MM.1S (cell line): Measurements from ENCODE around the gene SLC12A7.

Source experiments
- DNase-seq: peaks from one replicate; pipeline ENCODE4 v3.0.0-alpha.2; 2015
- H2AFZ ChIP-seq: fragments of 300-600 bp; sonication (generic); 2 replicates; pipeline ENCODE4 v1.6.0; 2016; ENCODE audit warnings: antibody characterized with exemption, low read length
- H3F3A ChIP-seq: fragments of 300-600 bp; sonication (generic); 2 replicates; pipeline ENCODE4 v1.6.1; 2016; ENCODE audit warnings: mild to moderate bottlenecking, antibody characterized with exemption, low read length, moderate library complexity, mixed read lengths; ENCODE audit not compliant: insufficient read depth
- H3K27ac ChIP-seq: fragments of 300-600 bp; sonication (generic); 2 replicates; pipeline ENCODE4 v1.5.1; 2016; ENCODE audit warnings: mild to moderate bottlenecking, low read length
- H3K27me3 ChIP-seq: fragments of 300-600 bp; sonication (generic); replicated peaks from 2 replicates; pipeline ENCODE4 v1.6.0; 2016; ENCODE audit warnings: low read length; ENCODE audit not compliant: insufficient read depth
- H3K36me3 ChIP-seq: fragments of 300-600 bp; sonication (generic); replicated peaks from 2 replicates; pipeline ENCODE4 v1.6.1; 2016; ENCODE audit warnings: mild to moderate bottlenecking, low read length, mixed read lengths; ENCODE audit not compliant: insufficient read depth
- H3K4me1 ChIP-seq: fragments of 300-600 bp; sonication (generic); 2 replicates; pipeline ENCODE4 v1.6.1; 2016; ENCODE audit warnings: low read length, mixed read lengths
- H3K4me2 ChIP-seq: fragments of 300-600 bp; sonication (generic); 2 replicates; pipeline ENCODE4 v1.6.0; 2016; ENCODE audit warnings: low read depth, low read length
- H3K4me3 ChIP-seq: fragments of 300-600 bp; sonication (generic); 2 replicates; pipeline ENCODE4 v1.5.1; 2016; ENCODE audit warnings: low read length, mixed read lengths
- H3K79me2 ChIP-seq: fragments of 300-600 bp; sonication (generic); 2 replicates; pipeline ENCODE4 v1.6.1; 2016; ENCODE audit warnings: mixed run types, low read length, mixed read lengths
- H3K9ac ChIP-seq: fragments of 300-600 bp; sonication (generic); 2 replicates; pipeline ENCODE4 v1.6.1; 2016; ENCODE audit warnings: low read length, mixed read lengths
- H3K9me2 ChIP-seq: fragments of 300-600 bp; sonication (generic); replicated peaks from 2 replicates; pipeline ENCODE4 v1.6.1; 2016; ENCODE audit warnings: mild to moderate bottlenecking, low read length, mixed read lengths; ENCODE audit not compliant: insufficient read depth
- H3K9me3 ChIP-seq: fragments of 300-600 bp; sonication (generic); replicated peaks from 2 replicates; pipeline ENCODE4 v1.6.1; 2016; ENCODE audit warnings: mild to moderate bottlenecking, low read length, mixed read lengths; ENCODE audit not compliant: insufficient read depth
- H4K20me1 ChIP-seq: fragments of 300-600 bp; sonication (generic); 2 replicates; pipeline ENCODE4 v1.6.1; 2016; ENCODE audit warnings: mild to moderate bottlenecking, low read length, moderate library complexity, mixed read lengths; ENCODE audit not compliant: insufficient read depth
- EZH2 ChIP-seq: fragments of 300-600 bp; sonication (generic); optimal IDR thresholded peaks from 2 replicates; pipeline ENCODE3; 2017; ENCODE audit warnings: low read depth, mild to moderate bottlenecking, antibody characterized with exemption, low read length, mixed read lengths
- EZH2phosphoT487 ChIP-seq: fragments of 300-600 bp; sonication (generic); IDR thresholded peaks from 2 replicates; pipeline ENCODE4 v1.6.1; 2018; ENCODE audit warnings: antibody characterized with exemption, low read length
- TF ChIP-seq, protein P1 (sequence below): fragments of 300-600 bp; sonication (generic); IDR thresholded peaks from 2 replicates; pipeline ENCODE4 v1.5.1; 2016; ENCODE audit warnings: antibody characterized with exemption, low read length, mixed read lengths

SLC12A7 gene

DNA sequence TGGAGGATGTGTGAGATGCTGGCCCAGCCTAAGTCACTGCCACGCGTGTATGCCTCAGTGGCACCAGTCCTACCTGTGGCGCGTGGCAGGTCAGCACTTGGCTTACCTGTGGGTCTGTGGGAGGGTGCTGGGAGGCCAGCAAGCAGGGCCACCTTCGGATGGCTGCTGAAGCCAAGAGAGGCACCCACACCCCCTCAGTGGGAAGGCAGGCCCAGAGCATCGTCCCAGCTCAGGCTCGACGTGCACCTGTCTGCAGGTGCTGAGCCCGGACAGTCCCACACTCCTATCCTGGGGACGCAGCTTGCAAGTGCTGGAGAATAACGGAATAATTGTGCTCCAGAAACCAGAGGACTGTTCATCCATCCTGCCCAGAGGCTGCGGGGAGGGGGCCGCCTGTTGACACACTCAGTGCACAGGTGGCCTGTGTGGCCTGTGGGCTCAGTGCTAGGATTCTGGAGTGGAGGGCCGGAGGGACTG lies 79.3 kb downstream of the SLC12A7 start:
- no peak for DNase-seq
- no peak overlapping the region for H3K9ac ChIP-seq
- no peak overlapping the region for H3K4me2 ChIP-seq
- no peak overlapping the region for H3K27ac ChIP-seq
- H3K36me3 ChIP-seq = no peaks in the 10 kb centered on the region
- H3K4me1 ChIP-seq = no peaks in the 10 kb centered on the region
- TF ChIP-seq EZH2 (no peak), EZH2phosphoT487 (no peak)
- TF ChIP-seq, protein P1, sequence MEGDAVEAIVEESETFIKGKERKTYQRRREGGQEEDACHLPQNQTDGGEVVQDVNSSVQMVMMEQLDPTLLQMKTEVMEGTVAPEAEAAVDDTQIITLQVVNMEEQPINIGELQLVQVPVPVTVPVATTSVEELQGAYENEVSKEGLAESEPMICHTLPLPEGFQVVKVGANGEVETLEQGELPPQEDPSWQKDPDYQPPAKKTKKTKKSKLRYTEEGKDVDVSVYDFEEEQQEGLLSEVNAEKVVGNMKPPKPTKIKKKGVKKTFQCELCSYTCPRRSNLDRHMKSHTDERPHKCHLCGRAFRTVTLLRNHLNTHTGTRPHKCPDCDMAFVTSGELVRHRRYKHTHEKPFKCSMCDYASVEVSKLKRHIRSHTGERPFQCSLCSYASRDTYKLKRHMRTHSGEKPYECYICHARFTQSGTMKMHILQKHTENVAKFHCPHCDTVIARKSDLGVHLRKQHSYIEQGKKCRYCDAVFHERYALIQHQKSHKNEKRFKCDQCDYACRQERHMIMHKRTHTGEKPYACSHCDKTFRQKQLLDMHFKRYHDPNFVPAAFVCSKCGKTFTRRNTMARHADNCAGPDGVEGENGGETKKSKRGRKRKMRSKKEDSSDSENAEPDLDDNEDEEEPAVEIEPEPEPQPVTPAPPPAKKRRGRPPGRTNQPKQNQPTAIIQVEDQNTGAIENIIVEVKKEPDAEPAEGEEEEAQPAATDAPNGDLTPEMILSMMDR = no peak
- peaks cover 32% of the 10 kb centered on the region for H3K79me2 ChIP-seq
- H3F3A ChIP-seq = no peaks in the 10 kb centered on the region
- no peaks in the 10 kb centered on the region for H3K9me2 ChIP-seq
- H3K9me3 ChIP-seq = no peaks in the 10 kb centered on the region
- H4K20me1 ChIP-seq = no peaks in the 10 kb centered on the region
- H3K4me3 ChIP-seq = no peak overlapping the region
- H3K27me3 ChIP-seq = peaks cover 25% of the 10 kb centered on the region
- no peak overlapping the region for H2AFZ ChIP-seq

DNA sequence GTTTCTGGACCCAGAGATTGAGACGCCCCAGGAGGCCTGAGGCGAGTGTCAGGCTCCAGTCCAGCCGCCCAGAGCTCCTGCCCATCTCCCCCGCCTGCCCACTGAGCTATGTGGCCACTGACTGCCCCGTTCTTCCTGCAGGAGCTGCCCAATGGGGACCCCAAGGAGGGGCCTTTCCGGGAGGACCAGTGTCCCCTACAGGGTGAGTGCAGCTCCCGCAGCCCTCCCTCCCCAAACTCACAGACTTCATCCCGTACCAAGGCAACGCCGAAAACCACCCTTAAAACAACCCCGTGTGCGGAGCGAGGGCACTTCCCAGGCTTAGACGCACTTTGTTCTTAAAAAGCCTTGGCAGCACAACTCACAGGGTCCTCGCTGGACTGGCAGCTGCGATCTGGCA lies 79.9 kb downstream of the SLC12A7 start:
- no peaks in the 10 kb centered on the region for H3K9me2 ChIP-seq
- DNase-seq = no peak
- H3K9me3 ChIP-seq = no peaks in the 10 kb centered on the region
- peaks cover 25% of the 10 kb centered on the region for H3K27me3 ChIP-seq
- H3K36me3 ChIP-seq = no peaks in the 10 kb centered on the region
- no peak overlapping the region for H3K4me3 ChIP-seq
- TF ChIP-seq EZH2phosphoT487 = no peak
- TF ChIP-seq, protein P1 = no peak
- H3K9ac ChIP-seq = no peak overlapping the region
- H2AFZ ChIP-seq = no peak overlapping the region
- H3K27ac ChIP-seq = no peak overlapping the region
- no peak overlapping the region for H3K4me2 ChIP-seq
- no peaks in the 10 kb centered on the region for H3K4me1 ChIP-seq
- no peaks in the 10 kb centered on the region for H3F3A ChIP-seq
- peaks cover 38% of the 10 kb centered on the region for H3K79me2 ChIP-seq
- no peaks in the 10 kb centered on the region for H4K20me1 ChIP-seq

DNA sequence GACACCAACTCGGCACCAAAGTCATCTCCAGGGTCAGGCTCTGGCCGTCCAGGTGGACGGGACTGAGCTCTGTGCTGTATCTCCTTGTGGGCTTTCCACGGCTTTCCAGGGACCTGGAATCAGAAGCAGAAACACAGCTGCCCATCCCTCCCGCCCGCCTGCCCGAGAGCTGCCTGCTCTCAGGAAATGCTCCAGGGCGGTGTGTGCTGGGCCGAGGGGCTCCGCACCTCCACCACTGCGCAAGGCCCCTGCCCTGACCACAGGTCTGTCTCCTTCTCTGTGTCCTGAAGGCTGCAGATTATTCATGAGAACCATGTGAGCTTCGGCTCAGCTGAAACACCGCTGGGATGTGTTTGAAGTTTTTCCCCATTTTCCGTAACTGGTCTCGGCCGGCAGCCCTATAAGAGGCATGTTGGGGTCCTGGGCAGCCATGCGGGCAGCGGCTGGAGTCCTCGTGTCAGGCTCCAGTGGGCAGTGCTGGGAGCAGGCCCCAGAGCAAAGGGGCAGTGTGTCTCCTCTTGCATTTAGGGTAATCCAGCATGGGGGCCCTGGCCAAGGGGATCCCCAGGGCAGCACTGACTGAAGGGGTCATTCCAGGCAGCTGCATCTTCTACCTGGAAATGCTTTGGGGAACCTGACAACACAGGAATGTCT lies 80.4 kb downstream of the SLC12A7 start:
- TF ChIP-seq EZH2phosphoT487 = no peak
- no peak for TF ChIP-seq EZH2
- TF ChIP-seq, protein P1 = no peak
- H3K36me3 ChIP-seq = no peaks in the 10 kb centered on the region
- H3F3A ChIP-seq = no peaks in the 10 kb centered on the region

More for the DNA sequence above, 80.4 kb downstream of the SLC12A7 start:
- no peaks in the 10 kb centered on the region for H3K4me1 ChIP-seq
- no peak for DNase-seq
- H3K9ac ChIP-seq = no peak overlapping the region
- no peaks in the 10 kb centered on the region for H3K9me3 ChIP-seq
- peaks cover 43% of the 10 kb centered on the region for H3K79me2 ChIP-seq
- H3K4me3 ChIP-seq = no peak overlapping the region
- H4K20me1 ChIP-seq = no peaks in the 10 kb centered on the region
- no peaks in the 10 kb centered on the region for H3K9me2 ChIP-seq
- H3K4me2 ChIP-seq = no peak overlapping the region
- H3K27me3 ChIP-seq = peaks cover 25% of the 10 kb centered on the region
- no peak overlapping the region for H2AFZ ChIP-seq
- H3K27ac ChIP-seq = no peak overlapping the region
